HTR-8/SVneo (cell line): ENCODE measurements around the gene PRKG1.

Experiments used
- DNase-seq: peaks from one replicate; pipeline ENCODE4 v3.0.0; 2011; ENCODE audit warnings: low spot score, mixed read lengths; ENCODE audit not compliant: insufficient read length
- FAIRE-seq: peaks from 2 replicates; lab custom pipeline; 2011; peaks lifted over from hg19 to GRCh38; lab: Jason Lieb, UNC

The PRKG1 gene

DNA sequence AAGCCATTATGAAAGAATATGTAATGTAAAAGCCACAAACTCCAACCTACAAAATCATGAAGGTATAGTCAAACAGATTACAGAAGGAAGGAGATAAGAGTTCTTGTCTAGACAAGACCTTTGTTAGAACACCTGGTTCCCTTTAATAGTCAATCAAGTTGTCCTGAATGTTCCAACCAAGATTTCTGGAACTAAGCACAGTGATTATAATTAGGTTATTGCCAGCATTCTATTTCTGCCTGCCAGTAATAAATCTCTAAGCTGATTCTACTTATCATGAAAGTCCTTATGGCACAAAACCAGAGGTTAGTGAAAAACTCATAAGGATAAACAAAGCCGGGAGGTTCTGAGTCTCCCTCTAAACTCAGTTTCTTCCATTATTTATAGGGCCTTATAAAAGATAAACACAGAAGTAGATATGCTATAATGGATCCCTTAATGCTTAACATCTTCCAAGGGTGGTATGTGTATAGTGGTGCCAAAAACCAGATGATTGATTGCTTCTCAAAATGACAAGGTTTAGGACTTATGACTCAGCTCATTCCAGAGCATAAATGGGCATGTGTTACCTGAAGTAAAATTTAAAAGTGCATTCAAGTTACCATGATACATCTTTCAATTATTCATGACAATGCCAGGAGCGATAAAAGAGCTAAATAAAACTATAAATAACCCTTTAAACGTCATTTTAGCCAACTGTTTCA is 387.9 kb downstream of the PRKG1 start:
- no peak for DNase-seq
- no peak for FAIRE-seq

DNA sequence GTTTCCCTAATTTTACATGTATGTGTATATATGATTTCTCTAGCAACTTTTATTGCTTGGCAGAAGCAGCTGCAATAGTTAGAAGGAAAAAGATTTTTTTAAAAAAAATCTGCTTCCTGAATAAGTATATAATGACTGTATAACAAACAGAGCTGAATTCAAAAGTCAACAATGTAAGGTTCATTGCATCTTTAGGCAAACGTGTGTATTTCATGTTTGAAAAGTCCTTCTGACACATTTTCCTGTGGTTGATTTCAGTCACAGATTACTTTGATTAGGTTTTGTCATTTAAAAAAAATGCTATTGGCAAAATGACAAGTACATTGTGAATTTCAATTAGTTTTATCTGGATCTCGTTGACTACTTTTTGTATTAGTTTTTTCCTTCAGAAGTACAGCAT is 394.1 kb downstream of the PRKG1 start:
- no peak for DNase-seq
- FAIRE-seq, result no peak

DNA sequence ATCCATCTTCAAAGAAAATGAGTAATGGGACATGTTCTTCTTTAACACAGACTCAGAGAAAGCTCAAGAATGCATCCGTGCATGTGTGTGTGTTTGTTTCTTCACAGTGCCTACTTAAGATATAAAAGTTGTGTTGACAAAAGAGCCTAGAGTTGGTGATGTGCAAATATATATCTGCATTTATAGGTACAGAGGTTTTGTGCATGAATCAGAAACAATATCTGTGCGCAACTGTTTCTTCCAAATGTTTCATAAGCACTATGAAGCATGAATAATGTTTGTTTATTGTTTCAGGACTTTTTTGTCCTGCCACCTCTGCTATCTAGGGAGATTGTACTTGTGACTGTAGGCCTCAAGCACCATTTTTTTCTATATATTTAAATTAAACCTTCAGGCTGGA is 395.4 kb downstream of the PRKG1 start:
- FAIRE-seq (no peak), DNase-seq (no peak)

DNA sequence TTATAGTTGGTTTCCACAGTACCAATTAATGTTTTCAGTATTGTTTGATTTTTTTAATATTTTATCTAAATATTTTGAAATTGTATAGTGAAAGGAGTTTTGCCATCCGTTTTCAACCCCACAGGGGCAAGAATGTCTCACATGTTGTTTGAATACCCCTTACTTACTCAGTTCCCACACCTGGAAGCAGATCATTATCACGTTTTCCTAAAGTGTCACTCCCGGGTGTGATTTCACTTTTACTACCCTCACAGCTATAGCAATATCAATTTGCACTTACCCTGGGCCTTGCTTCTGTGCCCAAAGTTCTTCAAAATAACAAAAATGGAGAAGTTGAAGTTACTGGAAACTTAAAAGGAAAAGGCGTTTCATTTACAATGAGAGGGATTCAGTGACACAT is 397.0 kb downstream of the PRKG1 start:
- no peak for FAIRE-seq

DNA sequence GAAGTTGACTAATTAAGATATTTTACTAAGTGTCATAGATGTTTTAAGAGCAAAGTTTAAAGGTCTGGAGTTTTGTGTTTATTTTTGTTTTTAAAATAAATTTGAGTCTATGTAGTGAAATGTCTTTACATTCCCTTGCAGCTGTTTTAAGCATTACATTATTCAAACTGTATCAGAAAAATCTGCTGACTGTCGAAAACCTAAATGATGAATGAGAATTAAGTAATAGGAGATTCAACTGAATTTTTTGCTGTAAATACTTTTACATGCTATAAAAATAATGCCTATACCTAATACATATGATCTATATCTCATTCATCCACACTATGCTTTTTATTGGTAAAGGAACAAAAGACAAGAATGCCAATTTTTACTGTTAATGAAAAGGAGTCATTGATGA is 397.9 kb downstream of the PRKG1 start:
- FAIRE-seq, result no peak
- DNase-seq, result no peak

More for the DNA sequence above, 397.0 kb downstream of the PRKG1 start:
- DNase-seq, result no peak

DNA sequence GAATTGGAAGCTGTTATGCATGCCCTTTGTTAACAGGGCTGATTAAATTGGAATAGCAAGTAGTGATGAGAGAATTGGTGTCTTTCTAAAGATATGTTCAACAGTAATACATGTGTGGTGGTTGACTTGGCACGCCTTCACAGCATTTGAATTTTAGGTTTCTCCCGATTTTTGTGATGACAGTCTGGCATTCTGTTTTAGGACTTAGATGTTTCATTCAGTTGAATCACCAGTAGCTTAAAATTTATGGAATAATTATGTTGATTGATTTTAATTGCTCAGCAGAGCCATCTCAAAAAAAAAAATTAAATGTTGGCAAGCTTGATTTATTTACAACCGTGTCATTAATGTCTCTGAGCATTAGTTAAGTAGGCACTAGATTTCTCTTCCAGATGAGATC is 405.4 kb downstream of the PRKG1 start:
- FAIRE-seq (no peak), DNase-seq (no peak)

DNA sequence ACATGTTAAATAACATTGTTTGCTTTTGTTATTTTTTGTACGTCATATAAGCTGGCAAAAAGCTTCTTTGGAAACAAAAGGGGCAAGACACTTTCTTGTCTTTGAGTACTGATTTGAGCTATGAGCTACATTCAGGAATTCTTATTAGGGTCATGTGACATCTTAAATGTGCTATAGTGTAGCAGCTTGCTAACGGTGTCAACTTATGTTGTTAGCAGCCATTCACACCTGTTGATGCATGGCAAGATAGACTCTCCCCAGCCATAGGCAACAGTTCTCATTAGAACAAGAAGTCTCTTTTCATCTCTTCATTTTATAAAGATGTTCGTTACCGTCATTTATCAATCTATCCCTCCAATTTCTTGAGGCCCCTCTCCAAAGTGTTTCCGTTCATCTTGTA is 411.4 kb downstream of the PRKG1 start:
- no peak for DNase-seq
- no peak for FAIRE-seq

DNA sequence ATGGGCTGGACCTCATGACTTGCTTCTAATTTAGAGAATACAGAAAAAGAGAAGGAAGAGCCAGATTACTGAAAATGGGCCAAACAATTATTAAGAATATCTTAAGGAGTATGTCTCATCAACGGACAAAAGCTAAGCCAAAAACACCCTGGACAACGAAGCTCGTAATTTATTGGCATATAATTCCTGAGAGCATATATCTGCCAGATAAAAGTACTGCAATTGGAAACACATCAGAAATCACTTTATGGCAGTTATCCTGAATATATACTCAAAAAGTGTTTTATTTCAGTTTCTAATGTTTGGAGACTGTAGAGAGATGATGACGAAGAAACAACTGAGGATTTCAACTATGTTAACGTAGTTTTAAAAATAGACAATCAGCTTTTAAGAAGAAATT is 413.3 kb downstream of the PRKG1 start:
- no peak for FAIRE-seq
- no peak for DNase-seq

DNA sequence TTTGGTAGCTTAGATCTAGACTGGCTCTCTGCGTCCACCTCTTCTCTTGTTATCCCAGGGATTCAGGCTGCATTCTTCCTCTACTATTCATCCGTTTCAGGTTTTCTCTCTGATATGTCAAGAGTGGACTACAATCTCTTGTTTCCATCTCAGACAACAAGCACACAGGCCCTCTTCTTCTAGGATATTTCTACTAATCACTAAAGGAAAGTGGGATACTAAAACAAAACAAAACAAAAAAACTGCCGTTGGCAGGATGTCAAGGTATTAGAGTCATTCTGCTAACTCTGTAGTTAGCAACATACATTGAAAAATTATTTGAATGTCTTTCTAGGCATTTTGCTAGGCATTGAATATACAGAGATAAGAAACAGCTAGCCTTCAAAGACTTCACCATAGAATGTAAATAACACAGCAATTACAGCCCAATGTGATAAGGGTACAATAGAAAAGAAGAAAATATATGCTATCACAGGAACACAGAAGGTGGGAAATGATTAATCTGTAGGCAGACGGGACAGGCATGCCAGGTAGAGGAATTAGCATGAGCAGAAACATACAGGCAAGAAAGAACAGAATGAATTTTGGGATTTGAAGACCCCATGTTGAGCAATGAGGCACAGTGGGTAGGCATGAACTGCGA is 414.6 kb downstream of the PRKG1 start:
- FAIRE-seq (no peak), DNase-seq (no peak)

DNA sequence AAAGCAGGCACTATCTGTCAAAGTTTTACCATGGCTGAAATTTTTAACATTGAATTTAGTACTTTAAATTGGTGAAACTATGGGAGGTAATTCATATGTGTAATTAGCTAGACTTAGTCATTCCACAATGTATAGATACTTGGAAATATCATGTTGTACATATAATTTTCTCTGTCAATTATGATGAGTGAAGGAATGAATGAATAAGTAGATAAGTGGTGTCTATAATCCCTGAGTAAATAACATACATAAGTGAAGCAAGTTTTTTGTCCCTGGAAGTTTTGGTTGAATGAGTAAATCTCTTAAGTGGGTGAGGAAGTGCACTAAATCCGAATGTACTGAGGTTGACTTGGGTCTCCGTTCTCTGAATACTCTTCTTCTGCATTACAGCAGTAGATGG is 424.1 kb downstream of the PRKG1 start:
- FAIRE-seq (no peak), DNase-seq (no peak)

DNA sequence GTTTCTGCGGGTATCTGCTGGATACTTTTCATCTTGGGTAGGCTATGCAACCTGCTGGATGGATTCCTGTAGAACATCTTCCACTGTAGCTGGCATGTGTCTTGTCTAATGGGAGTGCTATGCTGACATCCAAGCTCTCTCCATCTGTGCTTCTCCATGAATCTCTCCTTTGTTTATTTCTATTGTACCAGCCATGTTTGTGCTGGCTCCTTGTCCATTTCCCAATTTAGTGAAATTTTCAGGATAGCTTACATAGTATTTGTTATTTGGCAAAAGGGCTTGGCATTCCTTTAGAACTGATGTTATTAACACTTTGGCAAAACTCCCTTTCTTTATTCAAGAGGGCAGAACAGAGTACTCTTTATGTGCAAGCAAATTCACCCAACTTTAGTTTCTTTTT is 427.1 kb downstream of the PRKG1 start:
- no peak for DNase-seq
- FAIRE-seq, result no peak

DNA sequence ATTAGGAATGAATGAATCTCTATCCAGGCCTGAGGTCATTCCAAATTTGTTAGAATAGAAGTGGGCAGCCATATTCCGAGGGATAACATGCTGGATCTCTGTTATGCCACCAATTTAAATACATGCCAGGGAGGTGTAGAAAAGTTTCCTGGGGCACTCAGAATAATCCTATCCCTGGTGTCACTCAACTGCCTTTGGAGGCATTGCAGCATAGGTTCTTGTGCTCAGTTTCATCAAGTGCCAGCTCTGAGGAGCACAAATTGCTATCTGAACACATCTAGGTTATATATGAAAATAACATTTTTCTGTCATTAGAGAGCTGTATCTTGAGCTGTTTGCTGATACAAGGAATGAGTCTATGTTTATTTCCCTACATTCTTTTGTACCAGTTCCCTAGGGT is 427.8 kb downstream of the PRKG1 start:
- FAIRE-seq (no peak), DNase-seq (no peak)

DNA sequence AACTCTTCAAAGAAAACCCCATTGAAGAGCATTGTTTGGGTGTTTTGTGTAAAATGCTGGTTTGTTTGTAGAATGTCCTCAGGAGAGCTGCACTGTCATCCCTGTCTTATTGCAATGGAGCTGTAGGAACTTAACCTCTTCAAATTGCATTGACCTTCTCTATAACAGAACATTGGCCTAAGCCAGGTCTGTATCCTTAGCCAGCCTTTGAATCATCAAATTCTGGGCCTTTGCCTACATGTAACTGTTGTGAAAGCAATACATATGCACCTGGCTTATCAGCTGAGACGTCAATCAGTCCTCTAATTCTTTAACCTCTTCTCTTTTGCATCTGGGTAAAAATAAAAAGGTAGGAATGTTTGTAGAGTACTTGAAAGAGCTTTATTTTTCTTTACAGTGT is 429.1 kb downstream of the PRKG1 start:
- no peak for FAIRE-seq

DNA sequence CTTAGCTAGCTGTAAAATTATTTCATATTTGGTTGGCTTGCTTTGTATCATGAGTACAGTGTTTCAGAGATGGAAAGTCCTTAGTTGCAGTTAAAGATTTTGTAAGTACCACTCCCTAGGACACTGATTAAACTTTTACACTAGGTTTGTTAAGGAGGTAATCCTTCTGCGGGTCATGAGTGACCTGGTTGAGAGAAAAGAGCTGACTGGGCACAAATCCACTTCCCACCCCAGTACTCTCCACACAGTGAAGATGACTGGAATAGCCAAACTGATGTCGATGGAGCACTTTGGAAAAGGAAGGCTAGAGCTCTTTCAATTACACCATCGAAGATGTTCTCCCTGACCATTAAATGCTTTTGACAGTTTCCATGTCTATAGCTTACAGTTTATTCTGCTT is 433.2 kb downstream of the PRKG1 start:
- DNase-seq (no peak), FAIRE-seq (no peak)

More for the DNA sequence above, 429.1 kb downstream of the PRKG1 start:
- no peak for DNase-seq

DNA sequence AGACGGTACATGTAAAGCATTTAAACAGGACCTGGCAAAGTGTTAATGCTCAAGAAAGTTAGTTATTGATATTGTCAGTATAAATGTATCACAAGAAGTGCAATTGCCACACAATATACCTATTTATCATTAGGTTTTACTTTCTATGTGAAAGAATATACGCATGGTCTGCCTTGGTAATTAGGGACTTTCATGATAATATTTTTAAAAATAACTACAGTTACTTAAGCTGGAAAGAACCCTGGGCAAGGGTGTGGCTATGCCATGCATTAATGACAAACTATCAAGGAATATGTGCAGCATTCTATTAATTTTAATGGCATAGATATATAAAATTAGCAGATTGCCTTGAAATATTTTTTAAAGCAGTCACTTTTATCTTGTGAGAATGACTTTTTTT is 433.9 kb downstream of the PRKG1 start:
- DNase-seq (no peak), FAIRE-seq (no peak)

DNA sequence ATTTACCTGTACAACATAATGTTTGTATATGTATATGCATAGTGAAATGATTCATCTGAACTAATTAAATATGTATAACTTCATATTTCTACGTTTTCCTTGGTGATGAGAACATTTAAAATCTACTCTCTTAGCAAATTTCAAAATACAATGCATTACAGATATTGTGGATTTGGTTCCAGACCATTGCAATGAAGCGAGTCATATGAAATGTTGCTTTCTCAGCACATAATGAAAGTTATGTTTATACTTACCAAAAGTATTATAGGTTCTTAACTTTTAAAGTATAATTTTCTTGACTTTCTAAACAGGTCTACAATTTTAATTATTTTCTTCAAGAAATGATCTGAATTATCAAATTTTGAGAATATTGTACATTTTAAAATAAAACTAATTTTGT is 435.9 kb downstream of the PRKG1 start:
- FAIRE-seq, result no peak

DNA sequence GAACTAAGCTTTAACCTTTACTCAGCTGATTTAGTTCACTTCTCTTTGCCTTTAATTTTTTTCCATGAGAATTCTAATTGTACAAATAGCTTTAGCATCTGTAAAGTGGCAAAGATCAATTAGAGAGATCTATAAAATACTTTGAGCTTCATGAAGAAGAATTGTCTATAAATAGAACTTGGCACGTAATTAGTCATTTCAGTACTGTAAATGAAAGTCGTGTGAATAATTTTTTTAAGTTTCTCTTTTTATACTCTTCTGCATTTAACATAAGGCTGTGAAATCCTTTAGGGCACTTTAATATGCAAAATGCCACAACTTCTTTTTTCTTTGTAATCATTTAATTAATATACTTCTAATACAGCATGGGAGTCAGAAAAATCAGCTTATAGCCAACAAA is 447.3 kb downstream of the PRKG1 start:
- no peak for FAIRE-seq
- no peak for DNase-seq

More for the DNA sequence above, 435.9 kb downstream of the PRKG1 start:
- DNase-seq, result no peak

DNA sequence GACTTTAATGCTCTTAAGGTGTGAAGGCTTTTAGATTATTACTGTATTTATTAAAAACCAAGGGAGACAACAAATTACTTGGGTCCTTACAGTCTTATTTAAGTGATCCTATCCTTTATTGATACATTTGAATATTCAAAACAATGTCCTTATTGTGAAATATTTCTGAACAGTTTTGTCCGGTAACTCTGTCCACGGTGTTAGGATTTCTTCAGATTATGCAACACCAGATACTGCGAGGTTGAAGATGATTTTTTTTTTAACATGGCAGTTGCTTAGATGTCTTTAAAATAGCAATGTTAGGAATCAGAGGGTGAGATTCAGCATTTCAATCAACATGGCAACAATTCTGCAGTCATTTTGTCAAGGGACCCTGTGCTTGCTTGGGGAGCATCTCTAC is 448.6 kb downstream of the PRKG1 start:
- DNase-seq (no peak), FAIRE-seq (no peak)

DNA sequence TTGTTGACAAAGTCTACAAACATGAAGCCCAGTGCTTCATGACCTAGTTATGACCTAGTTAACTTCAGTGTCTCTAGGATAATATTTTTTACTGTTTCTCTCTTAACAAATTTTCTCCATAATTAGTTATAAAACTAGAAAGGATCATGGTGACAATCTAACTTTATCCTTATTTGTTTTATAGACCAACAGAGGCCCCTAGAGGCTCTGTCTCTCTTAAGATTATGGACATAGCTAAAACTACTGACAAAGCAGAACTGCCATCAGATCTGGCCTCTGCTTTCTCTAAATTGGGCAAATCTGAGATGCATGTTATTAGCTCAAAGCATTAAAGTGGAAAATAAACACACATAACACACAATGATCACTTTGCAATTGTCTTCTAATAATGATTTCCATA is 449.2 kb downstream of the PRKG1 start:
- no peak for DNase-seq
- FAIRE-seq, result no peak

DNA sequence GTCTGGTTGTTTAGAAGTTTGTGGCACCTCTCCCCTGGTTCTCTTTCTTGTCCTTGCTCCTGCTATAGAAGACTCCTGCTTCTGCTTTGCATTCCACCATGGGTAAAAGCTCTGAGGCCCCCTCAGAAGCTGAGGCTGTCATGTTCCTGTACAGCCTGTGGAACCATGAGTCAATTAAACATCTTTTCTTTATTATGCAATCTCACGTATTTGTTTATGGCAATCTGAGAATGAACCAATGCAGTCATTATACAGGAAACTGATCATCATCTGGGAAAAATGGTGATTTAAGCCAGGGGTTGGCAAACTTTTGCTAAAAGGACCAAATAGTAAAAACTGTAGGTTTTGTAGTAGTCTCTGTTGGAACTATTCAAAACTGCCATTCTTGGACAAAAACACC is 449.8 kb downstream of the PRKG1 start:
- DNase-seq (no peak), FAIRE-seq (no peak)

DNA sequence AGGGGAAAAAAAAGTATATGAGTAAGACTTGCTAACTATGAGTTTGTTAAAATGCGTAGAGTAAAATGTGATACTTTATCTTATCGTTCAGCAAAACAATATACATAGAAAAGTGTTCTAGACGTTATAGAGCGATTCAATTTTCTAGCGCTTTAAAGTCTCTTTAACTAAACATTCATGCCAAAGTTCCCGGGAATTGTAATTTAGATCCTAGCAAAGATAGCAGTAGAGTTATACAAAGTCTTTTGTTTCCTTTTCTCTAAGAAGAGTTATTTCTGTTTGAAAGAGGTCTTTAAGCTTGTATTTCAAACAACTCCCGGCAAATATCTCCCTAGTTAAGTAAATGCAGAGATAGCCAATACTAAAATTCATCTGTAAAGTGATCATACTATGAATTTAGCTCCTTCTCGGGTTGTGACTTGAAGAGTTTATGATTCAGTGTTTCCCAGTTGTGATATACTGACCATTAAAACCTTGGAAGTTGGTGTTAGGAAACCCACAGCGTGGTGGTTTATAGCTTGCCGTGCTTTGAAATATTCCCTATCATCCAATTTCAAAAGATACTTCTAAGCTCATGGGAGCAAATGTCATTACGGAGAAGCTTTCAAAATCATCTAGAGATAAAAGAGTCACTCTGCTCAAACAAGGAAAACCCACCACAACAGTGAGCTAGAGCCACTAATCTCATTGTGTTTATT is 453.4 kb downstream of the PRKG1 start:
- FAIRE-seq (no peak), DNase-seq (no peak)

DNA sequence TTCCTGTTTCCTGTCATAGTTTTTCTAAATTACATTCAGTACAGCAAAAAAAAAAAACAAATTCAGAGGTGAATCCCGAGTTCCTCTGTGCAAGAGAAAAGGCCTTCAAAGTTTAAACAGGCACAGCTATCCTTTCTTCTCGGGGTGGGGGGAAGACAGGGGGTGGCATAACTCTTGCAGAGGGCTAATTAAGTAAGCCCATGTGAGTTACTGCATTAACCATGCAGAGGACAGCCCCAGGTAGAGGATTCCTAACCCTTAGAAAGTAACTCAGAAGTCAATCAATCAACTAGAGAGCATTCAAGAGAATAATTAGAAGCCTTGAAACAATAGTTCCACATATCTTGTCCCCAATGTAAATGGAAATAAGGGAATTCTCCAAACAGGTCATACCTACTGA is 454.2 kb downstream of the PRKG1 start:
- DNase-seq (no peak), FAIRE-seq (no peak)
